GM20000 (cell line): ENCODE measurements around the gene PAIP2B.

Source experiments
- DNase-seq: peaks from one replicate; pipeline ENCODE4 v3.0.0; 2012; ENCODE audit warnings: low spot score
- CTCF ChIP-seq: IDR thresholded peaks from 2 replicates; pipeline ENCODE4 v1.5.1; 2012; ENCODE audit warnings: mild to moderate bottlenecking, control low read depth; ENCODE audit errors: extremely low read depth, missing control alignments

Gene PAIP2B

GRCh38 chr2:71173096-71173495, 53.8 kb downstream of the PAIP2B start:
- DNase-seq: no peak
- TF ChIP-seq CTCF: no peak

GRCh38 chr2:71166812-71167211, 60.1 kb downstream of the PAIP2B start:
- TF ChIP-seq CTCF: no peak
- DNase-seq: no peak

- peak; percentile 68 for DNase-seq
- peak; percentile 48 for TF ChIP-seq CTCF
Measured at GRCh38 chr2:71157124-71157793, 69.6 kb downstream of the PAIP2B start.

GRCh38 chr2:71156573-71156972, 70.3 kb downstream of the PAIP2B start:
- DNase-seq: no peak

GRCh38 chr2:71155846-71156245, 71.1 kb downstream of the PAIP2B start:
- no peak for DNase-seq
- TF ChIP-seq CTCF: no peak

More at GRCh38 chr2:71156573-71156972, 70.3 kb downstream of the PAIP2B start:
- TF ChIP-seq CTCF: no peak

GRCh38 chr2:71154798-71155197, 72.1 kb downstream of the PAIP2B start:
- peak; percentile 74 for DNase-seq
- TF ChIP-seq CTCF: peak; percentile 39

- no peak for DNase-seq
- TF ChIP-seq CTCF: no peak
Measured at GRCh38 chr2:71154279-71154678, 72.6 kb downstream of the PAIP2B start.
